Measurements from ENCODE around the gene PPP1R17.

PPP1R17 gene

DNA sequence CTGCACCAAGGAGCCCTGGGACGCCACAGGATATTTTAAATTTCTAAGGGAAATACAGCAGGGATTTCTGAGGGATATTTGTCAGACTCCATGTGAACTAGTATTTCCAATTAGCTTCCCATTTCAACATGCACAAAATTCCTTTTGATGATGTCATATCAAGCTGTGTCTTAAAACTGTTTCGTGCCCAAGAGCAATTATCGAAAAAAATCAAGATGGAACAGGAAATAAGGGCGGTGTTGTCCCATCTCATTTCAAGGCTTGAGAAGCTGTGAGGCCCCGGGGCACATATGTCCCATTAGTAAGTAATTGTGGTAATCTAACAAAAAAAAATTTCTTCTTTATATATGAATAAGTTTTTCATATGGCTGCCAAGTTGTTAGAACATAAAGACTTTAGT is 47.4 kb downstream of the PPP1R17 start:
- Histone ChIP-seq H3K36me3 (ENCODE audit: control insufficient read depth in 1 of 2, insufficient read depth in 2 of 2, low read length in 2 of 2) (no peaks in the 10 kb centered on the region), H3K27me3 (ENCODE audit: control insufficient read depth in 1 of 2, insufficient read depth in 2 of 2, low read length in 2 of 2) (no peaks in the 10 kb centered on the region), H3K27ac (ENCODE audit: low read depth, low read length) (no peak overlapping the region), H3K4me1 (ENCODE audit: control insufficient read depth in 1 of 2, insufficient read depth in 2 of 2, low read length in 2 of 2) (no peaks in the 10 kb centered on the region), H3K9me3 (ENCODE audit: control insufficient read depth in 1 of 2, low read length in 2 of 2) (no peaks in the 10 kb centered on the region), H3K9ac (ENCODE audit: low read depth in 1 of 2, low read length in 2 of 2) (no peak overlapping the region), H3K4me3 (ENCODE audit: low read depth in 1 of 2, low read length in 2 of 2) (no peak overlapping the region)

DNA sequence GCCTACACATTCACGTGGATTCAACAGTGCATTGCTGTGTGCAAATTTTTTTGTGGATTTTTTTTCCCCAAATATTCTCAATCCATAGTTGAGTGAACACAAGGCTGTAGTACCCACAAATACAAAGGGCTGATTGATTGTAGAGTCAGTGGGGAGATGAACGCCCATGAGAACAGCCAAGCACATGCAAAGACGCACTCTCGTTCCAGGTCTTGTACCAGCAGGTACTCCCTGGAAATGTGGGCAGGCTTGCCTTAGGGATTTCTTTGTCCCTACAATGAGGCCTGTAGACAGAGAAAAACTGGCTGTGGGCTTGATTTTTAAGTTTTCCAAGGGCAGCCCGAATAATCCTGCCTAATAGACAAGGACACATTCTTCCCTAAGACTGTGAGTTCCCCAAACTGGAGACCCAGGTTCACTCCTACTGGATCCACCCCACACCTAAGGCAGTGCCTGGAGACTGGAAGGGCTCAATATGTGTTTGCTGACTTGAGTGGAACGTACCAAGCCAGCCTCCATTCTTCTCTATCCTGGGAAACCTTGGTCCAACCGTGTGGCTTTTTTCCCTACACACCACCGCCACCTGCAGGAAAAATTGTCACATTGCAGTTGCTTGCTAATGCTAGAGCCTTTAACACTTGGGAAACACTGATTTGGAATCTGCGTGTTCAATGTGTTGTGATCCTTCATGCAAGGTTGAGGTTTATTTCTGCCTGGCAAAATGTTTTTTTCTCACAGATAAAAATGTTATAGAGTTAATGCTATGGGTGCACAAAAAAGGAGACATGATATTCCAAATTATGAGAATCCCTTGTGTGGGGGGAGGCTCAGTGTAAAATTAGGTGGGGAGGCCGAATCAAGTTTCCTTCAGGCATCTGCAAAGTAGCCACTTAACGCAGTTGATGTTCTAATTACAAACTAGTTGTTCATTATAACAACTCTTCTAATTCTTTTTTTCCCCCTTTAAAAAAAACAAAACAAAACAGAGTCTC is 49.3 kb downstream of the PPP1R17 start:
- Histone ChIP-seq H3K9me3 (ENCODE audit: control insufficient read depth in 1 of 2, low read length in 2 of 2) (no peaks in the 10 kb centered on the region), H3K27me3 (ENCODE audit: control insufficient read depth in 1 of 2, insufficient read depth in 2 of 2, low read length in 2 of 2) (no peaks in the 10 kb centered on the region), H3K36me3 (ENCODE audit: control insufficient read depth in 1 of 2, insufficient read depth in 2 of 2, low read length in 2 of 2) (no peaks in the 10 kb centered on the region), H3K4me3 (ENCODE audit: low read depth in 1 of 2, low read length in 2 of 2) (no peak overlapping the region), H3K27ac (ENCODE audit: low read depth, low read length) (no peak overlapping the region), H3K9ac (ENCODE audit: low read depth in 1 of 2, low read length in 2 of 2) (no peak overlapping the region), H3K4me1 (ENCODE audit: control insufficient read depth in 1 of 2, insufficient read depth in 2 of 2, low read length in 2 of 2) (no peaks in the 10 kb centered on the region)

DNA sequence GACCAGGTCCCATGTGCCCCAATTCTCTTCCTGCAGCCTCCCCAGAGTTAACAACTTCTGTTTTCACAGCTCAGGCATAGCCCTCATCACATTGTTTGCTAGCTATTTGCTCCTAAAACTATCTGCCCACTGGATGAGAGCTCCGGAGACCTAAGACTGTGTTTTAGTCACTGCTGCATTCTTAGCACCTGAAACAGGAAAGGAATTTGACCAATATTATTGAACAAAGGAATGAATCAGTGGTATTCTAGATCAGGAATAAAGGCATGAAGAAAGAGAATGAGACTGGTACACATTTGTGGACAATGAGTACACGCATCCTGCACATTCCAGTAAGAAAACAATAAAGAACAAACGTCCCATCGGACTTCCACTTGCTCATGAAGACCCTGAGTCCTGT is 54.8 kb downstream of the PPP1R17 start:
- Histone ChIP-seq H3K36me3 (ENCODE audit: control insufficient read depth in 1 of 2, insufficient read depth in 2 of 2, low read length in 2 of 2) (no peaks in the 10 kb centered on the region), H3K27me3 (ENCODE audit: control insufficient read depth in 1 of 2, insufficient read depth in 2 of 2, low read length in 2 of 2) (no peaks in the 10 kb centered on the region), H3K4me1 (ENCODE audit: control insufficient read depth in 1 of 2, insufficient read depth in 2 of 2, low read length in 2 of 2) (no peaks in the 10 kb centered on the region), H3K4me3 (ENCODE audit: low read depth in 1 of 2, low read length in 2 of 2) (no peak overlapping the region), H3K9ac (ENCODE audit: low read depth in 1 of 2, low read length in 2 of 2) (no peak overlapping the region), H3K27ac (ENCODE audit: low read depth, low read length) (no peak overlapping the region), H3K9me3 (ENCODE audit: control insufficient read depth in 1 of 2, low read length in 2 of 2) (no peaks in the 10 kb centered on the region)

DNA sequence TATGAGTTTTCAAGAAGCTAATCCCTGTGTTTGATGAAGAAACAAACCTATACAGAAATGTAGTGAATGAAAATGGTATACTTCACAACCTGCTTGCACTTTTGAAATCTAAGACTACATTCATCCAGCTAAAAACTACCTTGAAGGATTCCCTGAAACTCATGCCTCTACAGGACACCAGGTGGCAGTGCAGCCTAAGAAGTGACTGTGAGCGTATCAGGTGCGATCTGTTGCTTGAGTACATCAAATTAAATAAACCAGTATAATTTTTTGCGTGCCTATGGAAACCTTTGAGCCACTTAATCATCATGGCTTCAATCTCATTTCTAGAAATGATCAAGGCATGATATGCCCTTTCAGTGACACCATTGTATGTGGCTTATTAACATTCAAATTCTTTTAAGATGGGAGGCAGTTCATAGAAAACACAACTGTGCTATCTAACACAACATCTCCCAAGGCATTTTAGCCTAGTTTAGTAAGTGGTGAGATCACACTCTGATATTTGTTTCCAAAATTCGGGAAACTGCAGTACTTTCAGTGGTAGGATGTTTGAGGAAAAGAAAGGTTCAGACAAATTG is 57.4 kb downstream of the PPP1R17 start:
- no peaks in the 10 kb centered on the region for H3K4me1 ChIP-seq (ENCODE audit: control insufficient read depth in 1 of 2, insufficient read depth in 2 of 2, low read length in 2 of 2)
- H3K9ac ChIP-seq (ENCODE audit: low read depth in 1 of 2, low read length in 2 of 2), result no peak overlapping the region
- H3K4me3 ChIP-seq (ENCODE audit: low read depth in 1 of 2, low read length in 2 of 2), result no peak overlapping the region
- H3K9me3 ChIP-seq (ENCODE audit: control insufficient read depth in 1 of 2, low read length in 2 of 2), result no peaks in the 10 kb centered on the region
- H3K36me3 ChIP-seq (ENCODE audit: control insufficient read depth in 1 of 2, insufficient read depth in 2 of 2, low read length in 2 of 2), result no peaks in the 10 kb centered on the region
- H3K27ac ChIP-seq (ENCODE audit: low read depth, low read length), result no peak overlapping the region
- no peaks in the 10 kb centered on the region for H3K27me3 ChIP-seq (ENCODE audit: control insufficient read depth in 1 of 2, insufficient read depth in 2 of 2, low read length in 2 of 2)

DNA sequence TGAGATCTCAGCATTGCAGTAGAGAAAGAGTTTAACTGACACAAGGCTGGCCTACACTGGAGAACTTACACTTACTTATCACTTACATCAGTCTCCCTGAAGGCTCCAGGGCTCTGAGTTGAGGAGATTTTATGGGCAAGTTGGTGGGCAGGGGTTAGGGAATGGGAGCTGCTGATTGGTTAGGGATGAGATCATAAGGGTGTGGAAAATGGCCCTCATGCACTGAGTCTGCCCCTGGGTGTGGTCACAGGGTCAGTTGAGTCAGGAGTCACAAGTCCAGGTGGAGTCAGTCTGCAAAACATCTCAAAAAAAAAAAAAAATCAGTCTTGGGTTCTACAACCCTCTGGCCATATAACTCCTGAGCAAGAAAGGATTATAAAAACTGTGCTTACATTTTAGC is 60.5 kb downstream of the PPP1R17 start:
- Histone ChIP-seq H3K36me3 (ENCODE audit: control insufficient read depth in 1 of 2, insufficient read depth in 2 of 2, low read length in 2 of 2) (no peaks in the 10 kb centered on the region), H3K27me3 (ENCODE audit: control insufficient read depth in 1 of 2, insufficient read depth in 2 of 2, low read length in 2 of 2) (no peaks in the 10 kb centered on the region), H3K9me3 (ENCODE audit: control insufficient read depth in 1 of 2, low read length in 2 of 2) (no peaks in the 10 kb centered on the region), H3K9ac (ENCODE audit: low read depth in 1 of 2, low read length in 2 of 2) (no peak overlapping the region), H3K4me1 (ENCODE audit: control insufficient read depth in 1 of 2, insufficient read depth in 2 of 2, low read length in 2 of 2) (peaks cover 0 to 3% of the 10 kb centered on the region in 2 donors), H3K27ac (ENCODE audit: low read depth, low read length) (no peak overlapping the region), H3K4me3 (ENCODE audit: low read depth in 1 of 2, low read length in 2 of 2) (no peak overlapping the region)

DNA sequence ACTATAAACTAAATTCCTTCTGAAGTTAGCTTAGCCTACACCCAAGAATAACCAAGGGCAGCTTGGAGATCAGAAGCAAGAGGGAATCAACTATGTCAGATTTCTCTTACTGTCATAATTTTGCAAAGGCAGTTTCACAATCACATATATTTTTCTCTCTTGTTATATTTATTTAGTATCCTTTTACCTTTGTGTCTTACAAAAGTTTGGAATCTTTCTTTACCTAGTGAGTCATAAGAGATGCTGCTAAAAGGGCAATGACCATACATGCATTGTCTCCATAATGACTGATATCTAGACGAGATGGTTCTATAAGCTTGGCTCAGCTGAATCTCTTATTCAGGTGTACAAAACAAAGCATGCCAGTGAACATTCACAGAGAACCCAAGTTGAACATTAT is 61.1 kb downstream of the PPP1R17 start:
- Histone ChIP-seq H3K9ac (ENCODE audit: low read depth in 1 of 2, low read length in 2 of 2) (no peak overlapping the region), H3K4me1 (ENCODE audit: control insufficient read depth in 1 of 2, insufficient read depth in 2 of 2, low read length in 2 of 2) (peaks cover 0 to 3% of the 10 kb centered on the region in 2 donors), H3K9me3 (ENCODE audit: control insufficient read depth in 1 of 2, low read length in 2 of 2) (no peaks in the 10 kb centered on the region), H3K27ac (ENCODE audit: low read depth, low read length) (no peak overlapping the region), H3K4me3 (ENCODE audit: low read depth in 1 of 2, low read length in 2 of 2) (no peak overlapping the region), H3K27me3 (ENCODE audit: control insufficient read depth in 1 of 2, insufficient read depth in 2 of 2, low read length in 2 of 2) (no peaks in the 10 kb centered on the region), H3K36me3 (ENCODE audit: control insufficient read depth in 1 of 2, insufficient read depth in 2 of 2, low read length in 2 of 2) (no peaks in the 10 kb centered on the region)

DNA sequence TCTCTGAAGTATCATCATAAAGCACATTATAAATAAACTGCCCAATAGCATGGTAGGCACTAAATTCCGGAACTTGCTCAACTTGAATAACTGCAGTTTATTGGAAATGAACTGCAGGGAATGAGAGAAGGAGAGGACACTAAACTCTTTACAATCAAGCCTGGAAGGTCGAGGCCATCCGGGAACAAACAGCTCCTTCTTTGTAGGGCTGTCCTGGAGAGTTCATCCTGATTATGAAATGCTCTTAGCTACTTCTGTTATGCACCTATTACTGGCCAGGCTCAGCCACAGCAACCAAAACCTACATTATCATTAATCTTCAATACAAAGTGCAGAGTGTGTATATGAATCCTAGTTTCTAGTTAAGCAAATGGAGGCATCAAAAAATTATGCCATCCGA is 64.7 kb downstream of the PPP1R17 start:
- H3K4me3 ChIP-seq (ENCODE audit: low read depth in 1 of 2, low read length in 2 of 2), result no peak overlapping the region
- H3K27ac ChIP-seq (ENCODE audit: low read depth, low read length), result no peak overlapping the region
- peaks cover 0 to 3% of the 10 kb centered on the region in 2 donors for H3K4me1 ChIP-seq (ENCODE audit: control insufficient read depth in 1 of 2, insufficient read depth in 2 of 2, low read length in 2 of 2)
- no peaks in the 10 kb centered on the region for H3K9me3 ChIP-seq (ENCODE audit: control insufficient read depth in 1 of 2, low read length in 2 of 2)
- H3K36me3 ChIP-seq (ENCODE audit: control insufficient read depth in 1 of 2, insufficient read depth in 2 of 2, low read length in 2 of 2), result no peaks in the 10 kb centered on the region
- H3K27me3 ChIP-seq (ENCODE audit: control insufficient read depth in 1 of 2, insufficient read depth in 2 of 2, low read length in 2 of 2), result no peaks in the 10 kb centered on the region
- H3K9ac ChIP-seq (ENCODE audit: low read depth in 1 of 2, low read length in 2 of 2), result no peak overlapping the region

Data from duodenal mucosa (tissue), 2 donors.